Urothelium cell line (cell line): ENCODE data around the gene LRTM2.

Source experiments
- DNase-seq: peaks from one replicate; pipeline ENCODE4 v3.0.0; 2011; ENCODE audit warnings: low spot score, mixed read lengths
- FAIRE-seq: peaks from 2 replicates; lab custom pipeline; 2011; peaks lifted over from hg19 to GRCh38; lab: Jason Lieb, UNC

Gene LRTM2

DNA sequence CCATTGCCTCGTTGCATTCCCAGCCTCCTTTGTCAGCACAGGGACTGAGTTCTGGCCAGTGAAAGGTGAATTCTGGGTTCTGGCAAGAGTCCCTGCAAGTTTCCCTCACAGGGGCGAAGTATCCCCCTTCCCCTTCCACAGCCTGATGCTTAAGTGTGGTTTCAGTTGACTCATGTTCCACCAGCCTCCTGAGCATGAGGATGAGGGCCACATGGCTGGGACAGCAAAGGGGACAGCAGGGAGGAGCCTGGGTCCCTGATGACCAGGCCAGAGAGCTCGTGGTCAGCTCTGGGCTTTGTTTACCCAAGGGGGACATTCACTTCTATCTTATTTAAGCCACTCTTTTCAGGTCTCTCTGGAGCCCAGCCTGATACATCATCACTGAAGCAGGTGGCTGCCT is 61.6 kb downstream of the LRTM2 start:
- peak; percentile 2 for DNase-seq
- FAIRE-seq: no peak

DNA sequence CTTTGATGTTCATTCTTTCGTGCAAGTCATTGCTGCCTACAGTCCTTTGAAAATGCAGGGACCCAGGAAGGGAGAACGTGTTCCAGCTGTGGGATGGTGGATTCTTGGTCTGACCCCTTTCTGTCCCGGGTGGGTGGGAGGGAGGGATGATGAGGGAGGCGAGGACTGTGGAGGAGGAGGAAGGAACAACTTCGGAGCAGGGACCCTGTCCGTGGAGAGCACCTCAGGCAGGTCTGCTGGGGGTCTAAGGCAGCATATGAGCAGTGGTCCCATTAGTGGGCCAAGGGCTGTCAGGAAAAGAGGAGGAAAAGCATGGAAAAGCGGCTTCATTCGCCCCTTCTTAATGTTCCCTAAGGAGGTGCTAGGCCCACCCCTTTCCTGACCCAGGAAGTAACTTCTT is 62.0 kb downstream of the LRTM2 start:
- FAIRE-seq (no peak), DNase-seq (peak; percentile 2)

DNA sequence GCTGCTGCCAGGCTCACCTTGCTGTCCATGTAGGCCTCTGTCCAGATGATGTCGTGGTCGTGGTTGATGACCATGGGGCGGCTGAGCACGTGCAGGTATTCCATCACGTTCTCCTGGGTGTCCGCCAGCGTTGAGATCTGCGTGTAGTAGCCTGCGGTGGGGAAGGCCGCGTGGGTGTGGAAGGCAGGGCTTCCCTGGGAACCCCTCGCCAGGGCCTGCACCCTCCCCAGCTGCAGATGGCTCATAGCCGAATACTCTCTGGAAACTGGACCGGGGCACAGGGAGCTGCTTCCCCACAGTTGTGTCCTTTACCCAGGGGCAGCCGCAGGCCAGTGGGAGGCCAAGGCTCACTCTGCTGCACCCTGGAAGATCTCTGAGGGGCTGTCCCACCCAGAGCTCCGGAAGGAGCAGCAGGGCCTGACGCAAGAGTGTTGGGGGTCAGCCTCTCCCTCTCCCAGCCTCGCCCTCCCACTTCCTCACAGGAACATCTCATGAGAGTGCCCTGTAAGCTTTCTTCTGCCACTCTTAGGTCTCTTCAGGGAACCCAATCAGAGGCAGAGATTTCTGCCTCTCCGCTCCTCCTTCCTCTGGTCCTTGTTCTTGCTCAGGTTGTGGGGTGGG is 62.6 kb downstream of the LRTM2 start:
- FAIRE-seq (no peak), DNase-seq (no peak)

DNA sequence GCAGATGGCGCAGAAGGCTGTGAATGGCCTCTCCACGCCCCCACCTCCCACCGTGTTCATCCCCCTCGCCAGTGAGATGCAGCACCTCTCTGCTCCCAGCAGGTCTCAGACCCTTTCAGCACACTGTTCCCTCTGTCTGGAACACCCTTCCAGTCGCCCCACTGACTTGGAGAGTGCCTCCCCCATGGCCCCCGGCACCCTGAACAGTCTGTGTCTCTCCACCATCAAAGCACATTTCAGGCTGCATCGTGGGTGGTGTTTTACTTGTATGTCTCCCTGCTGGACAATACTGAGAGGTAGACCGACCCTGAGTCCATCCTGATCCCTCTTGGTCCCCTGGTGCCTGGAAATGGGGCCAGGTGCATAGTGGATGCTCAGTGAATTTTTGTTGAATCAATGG is 63.1 kb downstream of the LRTM2 start:
- DNase-seq (no peak), FAIRE-seq (peak; percentile 85)

DNA sequence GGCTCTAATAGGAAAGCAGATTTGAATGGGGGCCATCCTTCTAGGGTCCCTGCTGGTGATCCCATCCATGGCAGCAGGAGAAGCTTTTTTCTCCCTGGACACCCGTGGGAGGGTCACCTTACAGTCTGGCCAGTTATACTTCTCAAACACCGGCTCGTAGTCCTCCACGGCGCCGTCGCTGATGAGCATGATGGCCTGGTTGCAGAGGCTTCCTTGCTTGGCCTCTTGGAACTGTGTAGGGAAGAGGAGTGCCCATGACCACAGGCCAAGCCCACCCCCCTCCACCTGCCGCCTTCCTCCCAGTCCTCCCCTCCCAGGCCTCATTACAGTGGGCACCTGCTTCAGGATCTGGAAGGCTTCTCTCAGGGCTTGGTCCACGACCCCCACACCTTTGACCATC is 64.3 kb downstream of the LRTM2 start:
- DNase-seq (no peak), FAIRE-seq (peak; percentile 13)

DNA sequence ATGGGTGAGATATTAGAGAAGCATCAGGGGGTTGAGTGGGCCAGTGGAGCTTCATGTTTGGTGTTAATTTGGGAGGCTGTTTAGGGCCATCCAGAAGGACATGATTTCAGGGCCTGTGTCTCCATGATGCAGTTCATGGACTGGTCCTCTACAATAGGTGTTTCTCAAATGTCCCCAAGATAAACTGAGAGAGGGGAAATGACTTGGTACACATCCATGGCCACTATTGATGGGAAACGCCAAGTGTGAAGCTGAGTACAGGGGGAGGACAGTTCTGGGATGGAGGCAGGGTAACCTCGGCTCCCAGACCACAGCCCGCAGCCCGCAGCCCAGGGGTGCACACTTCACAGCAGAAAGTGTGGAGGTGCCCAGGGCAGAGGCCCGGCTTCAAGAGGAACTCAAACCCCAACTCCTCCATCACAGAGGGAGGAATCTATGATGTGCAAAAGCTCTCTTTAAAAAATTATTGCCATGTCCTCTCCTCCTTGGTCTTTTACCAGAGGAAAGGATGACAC is 64.8 kb downstream of the LRTM2 start:
- DNase-seq (no peak), FAIRE-seq (peak; percentile 55)

DNA sequence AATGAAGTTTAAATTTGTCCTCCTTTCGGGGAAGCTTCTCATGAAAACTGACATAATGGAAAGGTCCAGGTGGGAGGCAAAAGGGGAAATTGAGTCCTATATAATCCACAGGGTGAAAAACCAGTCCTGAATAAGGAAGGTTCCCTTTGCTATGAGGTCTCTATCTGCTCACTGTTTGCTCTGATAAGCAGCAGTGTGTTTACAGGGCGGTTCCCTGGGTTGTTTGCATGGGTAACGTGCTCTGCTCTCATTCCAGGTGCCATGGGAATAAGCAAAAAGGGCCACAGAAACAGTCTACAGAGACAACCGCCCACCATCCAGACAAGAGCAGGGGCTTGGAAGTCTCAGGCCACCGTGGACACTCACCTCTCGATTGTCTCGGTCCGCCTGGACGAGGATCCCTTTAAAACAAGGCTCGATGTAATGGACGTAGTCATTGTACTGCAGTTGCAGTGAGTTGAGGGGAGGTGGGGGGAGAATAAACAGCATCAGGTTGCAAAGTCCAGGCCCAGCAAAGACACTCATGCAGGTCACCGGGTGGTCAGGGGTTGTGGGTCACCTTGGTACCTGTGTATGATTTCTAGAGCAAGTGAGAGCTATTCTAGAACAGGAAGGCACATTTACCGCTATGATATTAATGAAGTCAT is 65.4 kb downstream of the LRTM2 start:
- DNase-seq (no peak), FAIRE-seq (peak; percentile 86)
